GM12801 (cell line): Measurements from ENCODE around the gene RAB36.

Experiments
- TF ChIP-seq, protein P1 (sequence below): IDR thresholded peaks from one replicate; pipeline ENCODE4 v1.5.1; 2011; ENCODE audit warnings: control low read depth; ENCODE audit not compliant: insufficient read length; ENCODE audit errors: extremely low read depth

RAB36 gene

DNA sequence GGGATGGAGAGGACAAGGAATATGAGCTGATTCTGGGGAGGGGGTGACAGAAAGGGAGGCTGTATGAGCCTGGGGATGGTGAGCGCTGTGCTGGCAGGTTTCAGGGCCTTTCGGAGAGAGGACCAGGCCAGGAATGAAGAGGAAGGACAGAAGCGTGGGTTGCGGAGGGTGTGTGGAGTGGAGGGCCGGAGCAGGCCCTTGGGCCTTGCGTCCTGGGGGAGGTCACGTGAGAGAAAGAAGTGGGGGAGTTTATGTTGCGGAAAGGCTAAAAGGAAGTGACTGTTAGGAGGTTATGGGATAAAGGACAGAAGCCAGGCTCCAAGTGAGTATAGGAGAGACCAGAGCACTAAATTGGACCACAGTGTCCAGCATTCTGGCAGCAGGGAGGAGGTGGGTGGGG lies 52.6 kb downstream of the RAB36 start:
- TF ChIP-seq, protein P1, sequence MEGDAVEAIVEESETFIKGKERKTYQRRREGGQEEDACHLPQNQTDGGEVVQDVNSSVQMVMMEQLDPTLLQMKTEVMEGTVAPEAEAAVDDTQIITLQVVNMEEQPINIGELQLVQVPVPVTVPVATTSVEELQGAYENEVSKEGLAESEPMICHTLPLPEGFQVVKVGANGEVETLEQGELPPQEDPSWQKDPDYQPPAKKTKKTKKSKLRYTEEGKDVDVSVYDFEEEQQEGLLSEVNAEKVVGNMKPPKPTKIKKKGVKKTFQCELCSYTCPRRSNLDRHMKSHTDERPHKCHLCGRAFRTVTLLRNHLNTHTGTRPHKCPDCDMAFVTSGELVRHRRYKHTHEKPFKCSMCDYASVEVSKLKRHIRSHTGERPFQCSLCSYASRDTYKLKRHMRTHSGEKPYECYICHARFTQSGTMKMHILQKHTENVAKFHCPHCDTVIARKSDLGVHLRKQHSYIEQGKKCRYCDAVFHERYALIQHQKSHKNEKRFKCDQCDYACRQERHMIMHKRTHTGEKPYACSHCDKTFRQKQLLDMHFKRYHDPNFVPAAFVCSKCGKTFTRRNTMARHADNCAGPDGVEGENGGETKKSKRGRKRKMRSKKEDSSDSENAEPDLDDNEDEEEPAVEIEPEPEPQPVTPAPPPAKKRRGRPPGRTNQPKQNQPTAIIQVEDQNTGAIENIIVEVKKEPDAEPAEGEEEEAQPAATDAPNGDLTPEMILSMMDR, result no peak

DNA sequence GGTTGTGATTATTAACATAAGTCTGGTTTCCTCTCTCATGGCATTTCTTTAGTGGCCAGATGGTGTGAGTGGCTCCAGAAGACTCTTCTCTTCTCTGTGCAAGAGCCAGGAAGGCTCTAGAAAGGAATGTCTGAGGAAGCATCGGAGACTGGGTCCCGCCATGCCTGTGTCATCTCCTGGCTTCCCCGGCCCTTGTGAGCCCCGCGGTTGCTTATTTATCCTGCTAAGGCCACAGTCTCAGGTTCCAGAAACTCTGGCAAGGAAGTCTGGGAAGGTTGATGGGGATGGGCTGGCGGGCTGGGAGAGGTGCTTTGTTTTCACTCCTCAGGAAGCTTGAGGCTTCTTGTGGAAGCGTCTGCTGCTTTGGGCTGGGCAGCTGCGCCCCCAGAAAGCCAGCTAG lies 53.9 kb downstream of the RAB36 start:
- TF ChIP-seq, protein P1, result no peak

DNA sequence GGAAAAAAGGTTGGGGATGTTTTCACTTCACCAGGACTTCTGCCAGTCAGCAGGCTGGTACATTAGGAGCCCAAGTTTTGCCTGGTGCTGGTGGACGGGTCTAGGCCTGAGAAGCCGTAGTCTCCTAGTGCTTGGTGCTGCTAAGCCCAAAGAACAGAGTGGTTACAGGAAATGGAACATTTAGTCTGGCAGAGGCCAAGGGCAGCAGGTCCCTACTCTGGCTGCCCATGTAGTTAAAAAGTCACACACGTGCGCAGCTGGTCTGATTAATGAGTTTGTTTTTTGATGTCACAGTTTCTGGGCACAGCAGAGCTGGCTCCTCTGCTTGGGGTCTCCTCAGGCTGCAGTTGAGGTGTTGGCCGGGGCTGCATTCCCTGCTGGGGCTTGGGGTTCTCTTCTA lies 55.6 kb downstream of the RAB36 start:
- TF ChIP-seq, protein P1, result no peak

DNA sequence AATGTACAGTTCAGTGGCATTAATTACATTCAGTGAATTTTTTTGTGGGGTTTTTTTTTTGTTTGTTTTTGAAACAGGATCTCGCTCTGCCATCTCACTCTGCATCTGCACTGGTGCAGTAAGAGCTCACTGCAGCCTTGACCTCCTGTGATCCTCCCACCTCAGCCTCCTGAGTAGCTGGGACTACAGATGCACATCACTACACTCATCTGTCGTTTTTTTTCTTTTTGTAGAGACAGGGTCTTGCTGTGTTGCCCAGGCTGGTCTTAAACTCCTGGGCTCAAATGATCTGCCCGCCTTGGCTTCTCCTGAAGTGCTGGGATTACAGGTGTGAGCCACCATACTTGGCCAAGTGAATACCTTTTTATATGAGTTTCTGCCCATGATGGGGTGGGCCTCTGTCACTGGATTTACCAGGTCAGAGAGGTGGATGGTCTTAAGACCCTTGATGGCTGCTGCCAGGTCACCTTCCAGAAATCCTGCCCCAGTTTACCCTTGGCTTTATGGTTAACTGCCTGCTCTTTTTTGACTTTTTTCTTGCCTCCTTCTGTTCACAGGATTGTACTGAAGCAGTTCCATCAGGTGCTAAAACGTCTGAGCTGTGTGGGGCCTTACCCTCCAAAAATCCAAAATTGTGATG lies 57.7 kb downstream of the RAB36 start:
- TF ChIP-seq, protein P1, result no peak

DNA sequence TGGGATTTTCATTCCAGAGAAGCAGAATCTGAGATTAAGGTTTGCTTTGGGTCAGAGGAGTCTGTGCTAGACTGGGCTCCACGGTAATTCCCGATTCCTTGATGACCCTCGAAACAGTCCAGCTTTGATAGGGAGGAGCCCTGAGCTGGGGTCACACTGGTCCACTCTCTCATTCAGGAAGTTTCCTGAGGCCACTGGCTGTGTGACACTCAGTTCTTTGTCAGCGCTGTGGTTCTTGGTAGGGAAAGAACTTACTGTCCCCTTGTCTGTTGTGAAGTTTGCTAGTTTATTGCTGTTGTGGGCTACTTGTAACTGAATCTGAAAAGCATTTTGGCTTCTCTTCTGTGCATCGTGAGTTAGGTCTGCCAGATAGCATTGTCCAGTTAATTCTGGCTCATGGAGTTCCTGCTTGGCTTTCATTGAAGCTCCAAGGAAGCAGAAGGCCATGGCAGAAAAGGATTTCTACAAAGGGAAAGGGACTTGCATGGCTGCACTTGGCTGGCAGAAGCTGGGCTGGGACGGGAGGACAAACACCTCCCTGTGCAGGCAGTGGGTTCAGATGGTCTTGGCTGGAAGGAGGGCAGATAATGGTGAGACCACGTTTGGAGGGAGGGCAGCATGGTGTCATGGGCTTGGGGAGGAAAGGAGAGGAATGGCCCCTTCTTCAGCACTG lies 58.3 kb downstream of the RAB36 start:
- TF ChIP-seq, protein P1, result no peak

DNA sequence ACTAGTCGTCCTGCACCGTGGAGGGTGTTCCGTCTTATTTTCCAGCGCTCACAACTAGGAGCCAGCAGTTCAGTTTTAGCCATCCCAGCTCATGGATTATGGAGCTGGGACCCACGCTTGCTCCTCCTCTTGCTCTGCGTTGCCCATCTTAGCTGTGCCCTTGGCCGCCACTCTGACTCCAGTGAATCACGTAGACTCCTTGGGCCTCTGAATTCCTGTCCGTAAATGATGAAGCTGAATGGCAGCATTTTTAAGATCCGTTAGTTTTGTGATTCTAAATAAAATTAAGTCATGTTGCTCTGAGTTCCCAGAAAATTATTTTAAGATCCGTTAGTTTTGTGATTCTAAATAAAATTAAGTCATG lies 58.8 kb downstream of the RAB36 start:
- TF ChIP-seq, protein P1, result no peak

DNA sequence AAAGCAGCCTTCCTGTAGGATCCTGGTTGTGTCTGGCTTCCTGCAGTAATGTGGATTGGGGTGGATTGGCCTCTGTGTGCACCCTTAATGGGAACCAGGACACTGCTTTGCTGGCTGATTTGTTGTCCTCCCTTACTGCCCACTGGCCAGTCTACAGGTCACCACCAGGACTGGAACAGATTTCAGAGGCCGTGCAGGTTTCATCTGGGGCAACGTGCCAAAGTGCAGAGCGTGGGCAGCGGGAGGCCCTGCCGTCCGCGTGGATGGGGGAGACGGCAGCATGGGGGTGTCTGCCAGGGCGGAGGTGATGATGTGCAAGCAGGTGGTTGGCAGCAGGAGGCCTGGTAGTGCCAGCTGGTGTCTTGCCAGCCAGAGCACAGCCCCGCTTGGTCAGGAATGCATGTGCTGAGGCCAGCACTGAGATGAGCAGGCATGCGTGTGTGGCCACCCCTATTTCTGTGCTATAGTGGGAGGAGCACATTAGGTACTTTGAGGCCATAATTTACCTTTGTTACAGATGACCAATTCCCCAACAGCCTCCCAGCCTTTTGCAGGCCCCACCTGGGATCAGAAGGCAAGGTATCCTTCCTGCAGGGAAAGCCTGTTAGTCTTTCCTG lies 59.4 kb downstream of the RAB36 start:
- TF ChIP-seq, protein P1, result no peak
